GM18870 (cell line): ENCODE data around the gene TAS1R1.
"Not testable (repeated sequence)": the region's sequence is repeated elsewhere in the genome, so short reads cannot be mapped to it uniquely, and the experiment has no call there.

ENCODE experiments used
- ATAC-seq: cut with Tn5 transposase; IDR thresholded peaks from one replicate; pipeline ENCODE4 v1.9.1; 2021; ENCODE audit warnings: moderate library complexity; ENCODE audit not compliant: unreplicated experiment

TAS1R1 gene

GRCh38 chr1:6587261-6588005, 32.3 kb downstream of the TAS1R1 start:
- no peak for ATAC-seq

GRCh38 chr1:6588128-6588892, 33.2 kb downstream of the TAS1R1 start:
- ATAC-seq, result no peak

GRCh38 chr1:6588893-6589520, 33.9 kb downstream of the TAS1R1 start:
- no peak for ATAC-seq

GRCh38 chr1:6590046-6590445, 34.9 kb downstream of the TAS1R1 start:
- no peak for ATAC-seq

GRCh38 chr1:6591222-6591621, 36.1 kb downstream of the TAS1R1 start:
- no peak for ATAC-seq

GRCh38 chr1:6591644-6592043, 36.5 kb downstream of the TAS1R1 start:
- no peak for ATAC-seq

GRCh38 chr1:6592441-6592840, 37.3 kb downstream of the TAS1R1 start:
- no peak for ATAC-seq

GRCh38 chr1:6592865-6593593, 37.9 kb downstream of the TAS1R1 start:
- no peak for ATAC-seq

GRCh38 chr1:6593810-6594209, 38.7 kb downstream of the TAS1R1 start:
- no peak for ATAC-seq

- no peak for ATAC-seq
These were observed 40.1 kb downstream of the TAS1R1 start for GRCh38 chr1:6594977-6595740.

GRCh38 chr1:6596351-6596750, 41.2 kb downstream of the TAS1R1 start:
- ATAC-seq, result no peak

GRCh38 chr1:6596886-6597776, 42.0 kb downstream of the TAS1R1 start:
- ATAC-seq, result no peak

GRCh38 chr1:6597777-6598131, 42.6 kb downstream of the TAS1R1 start:
- no peak for ATAC-seq

- ATAC-seq, result no peak
These were observed 44.3 kb downstream of the TAS1R1 start for GRCh38 chr1:6599141-6599975.

- ATAC-seq, result not testable (repeated sequence)
These were observed 44.9 kb downstream of the TAS1R1 start for GRCh38 chr1:6599991-6600390.

GRCh38 chr1:6600410-6601048, 45.4 kb downstream of the TAS1R1 start:
- peak; percentile 4 for ATAC-seq

- ATAC-seq, result peak; percentile 34
These were observed 46.2 kb downstream of the TAS1R1 start for GRCh38 chr1:6601049-6601922.
